ENCODE results near the gene B3GAT3. TPM values are rescaled to one million over a fixed set of nuclear protein-coding genes. Genes with fewer than 3 reads are reported as not detected.

B3GAT3 gene
- polyA plus RNA-seq, 3 donors = 18.5 to 44.9 (median 19.0) TPM

DNA sequence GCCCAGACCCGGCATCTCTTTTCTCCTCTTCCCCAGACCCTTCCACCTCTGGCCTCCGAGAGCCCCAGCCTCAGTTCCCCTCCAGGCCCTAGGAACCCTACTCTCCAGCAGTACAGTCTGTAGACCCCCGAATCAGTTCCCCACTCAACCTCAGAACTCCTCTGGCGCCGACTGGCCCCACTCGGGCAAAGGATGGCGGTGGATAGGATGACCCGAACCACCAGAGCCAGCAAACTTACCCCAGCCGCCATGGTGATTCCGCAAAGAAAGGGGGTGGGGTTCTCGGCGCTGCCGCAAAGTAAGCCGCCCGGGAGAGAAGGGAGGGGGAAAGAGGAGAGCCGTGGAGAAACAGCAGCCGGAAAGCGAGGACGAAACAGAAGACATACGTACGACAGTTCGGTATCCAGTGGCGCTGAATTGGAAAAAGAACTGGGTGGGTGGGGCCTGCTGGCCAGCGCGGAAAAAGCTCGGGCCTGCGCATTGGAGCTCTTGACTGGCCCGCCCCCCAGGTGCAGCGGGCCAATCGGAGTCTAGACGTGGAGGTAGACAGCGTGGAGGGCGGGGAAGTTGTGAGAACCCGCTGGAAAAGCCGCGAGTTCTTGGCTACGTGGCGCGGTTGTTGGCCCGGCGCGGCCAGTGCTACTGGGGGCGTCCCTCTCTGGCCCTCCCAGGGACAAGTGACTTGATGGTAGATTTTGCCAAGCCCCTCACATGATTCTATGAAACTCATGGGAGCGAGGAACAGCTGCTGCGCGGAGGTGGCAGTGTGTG lies 48.0 kb downstream of the B3GAT3 start, which contains the start of gene EEF1G:
Gene EEF1G (minus strand): TSS at position 300 of the 771 bp plus-strand sequence. CDS start 49 bp downstream, at position 251.
- Histone ChIP-seq H3K27me3 (ENCODE audit: control insufficient read depth in 2 of 2, insufficient read depth in 2 of 2, low read length in 2 of 2) (no peaks in the 10 kb centered on the region), H3K4me1 (ENCODE audit: control insufficient read depth in 1 of 2, insufficient read depth in 2 of 2, low read length in 2 of 2) (peaks cover 22 to 29% of the 10 kb centered on the region in 2 donors), H3K9me3 (replicated peaks in 1 of 2; ENCODE audit: control insufficient read depth in 1 of 2, insufficient read depth in 1 of 2, low read length in 2 of 2) (no peaks in the 10 kb centered on the region), H3K9ac (ENCODE audit: insufficient read depth, low read length, poor library complexity, severe bottlenecking) (peak within 1 kb of the TSS; percentile 85), H3K27ac (ENCODE audit: low read depth in 1 of 2, low read length in 2 of 2) (peak within 1 kb of the TSS; percentile 77 to 85), H3K79me2 (ENCODE audit: insufficient read depth, low read length) (peaks cover 70% of the 10 kb centered on the region), H3K36me3 (replicated peaks in 1 of 2; ENCODE audit: control insufficient read depth in 1 of 2, insufficient read depth in 2 of 2, low read length in 2 of 2) (peaks cover 58 to 70% of the 10 kb centered on the region in 2 donors), H3K4me3 (replicated peaks in 1 of 3; ENCODE audit: low read depth in 2 of 3, low read length in 3 of 3) (peak within 1 kb of the TSS; percentile 68 to 100 (median 91)), H2AFZ (ENCODE audit: insufficient read depth, low read depth, low read length, poor library complexity, severe bottlenecking) (peak within 1 kb of the TSS; percentile 99), H4K20me1 (ENCODE audit: insufficient read depth, low read length) (peaks cover 41% of the 10 kb centered on the region), H3K4me2 (replicated peaks; ENCODE audit: extremely low read depth, low read length, poor library complexity, severe bottlenecking) (peak within 1 kb of the TSS; percentile 89)
- intact Hi-C loops (cut with micrococcal nuclease) = loop anchor here (2.0 kb wide), 1 partner anchor 17 kb away; the partner anchor contains the start of gene TUT1 (in 2 of the 2)
- 0% methylated on average over 31 of the region's 46 CpGs for WGBS (ENCODE audit: insufficient coverage)
- Mint-ChIP-seq H3K4me3 (peak within 1 kb of the TSS; percentile 95 to 99), H3K4me1 (peaks cover 44% of the 10 kb centered on the region), H3K36me3 (peaks cover 54 to 72% of the 10 kb centered on the region in 2 donors), H3K27me3 (ENCODE audit: low read depth in 3 of 3) (peaks cover 0 to 2% (median 0%) of the 10 kb centered on the region in 3 donors), H3K27ac (peak within 1 kb of the TSS; percentile 90 to 96 (median 94)), H3K9me3 (peaks cover 0 to 2% (median 0%) of the 10 kb centered on the region in 7 donors)
- TF ChIP-seq, protein P1, sequence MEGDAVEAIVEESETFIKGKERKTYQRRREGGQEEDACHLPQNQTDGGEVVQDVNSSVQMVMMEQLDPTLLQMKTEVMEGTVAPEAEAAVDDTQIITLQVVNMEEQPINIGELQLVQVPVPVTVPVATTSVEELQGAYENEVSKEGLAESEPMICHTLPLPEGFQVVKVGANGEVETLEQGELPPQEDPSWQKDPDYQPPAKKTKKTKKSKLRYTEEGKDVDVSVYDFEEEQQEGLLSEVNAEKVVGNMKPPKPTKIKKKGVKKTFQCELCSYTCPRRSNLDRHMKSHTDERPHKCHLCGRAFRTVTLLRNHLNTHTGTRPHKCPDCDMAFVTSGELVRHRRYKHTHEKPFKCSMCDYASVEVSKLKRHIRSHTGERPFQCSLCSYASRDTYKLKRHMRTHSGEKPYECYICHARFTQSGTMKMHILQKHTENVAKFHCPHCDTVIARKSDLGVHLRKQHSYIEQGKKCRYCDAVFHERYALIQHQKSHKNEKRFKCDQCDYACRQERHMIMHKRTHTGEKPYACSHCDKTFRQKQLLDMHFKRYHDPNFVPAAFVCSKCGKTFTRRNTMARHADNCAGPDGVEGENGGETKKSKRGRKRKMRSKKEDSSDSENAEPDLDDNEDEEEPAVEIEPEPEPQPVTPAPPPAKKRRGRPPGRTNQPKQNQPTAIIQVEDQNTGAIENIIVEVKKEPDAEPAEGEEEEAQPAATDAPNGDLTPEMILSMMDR (IDR thresholded peaks at IDR 0.05) = no peak
- peak; percentile 99 for DNase-seq

DNA sequence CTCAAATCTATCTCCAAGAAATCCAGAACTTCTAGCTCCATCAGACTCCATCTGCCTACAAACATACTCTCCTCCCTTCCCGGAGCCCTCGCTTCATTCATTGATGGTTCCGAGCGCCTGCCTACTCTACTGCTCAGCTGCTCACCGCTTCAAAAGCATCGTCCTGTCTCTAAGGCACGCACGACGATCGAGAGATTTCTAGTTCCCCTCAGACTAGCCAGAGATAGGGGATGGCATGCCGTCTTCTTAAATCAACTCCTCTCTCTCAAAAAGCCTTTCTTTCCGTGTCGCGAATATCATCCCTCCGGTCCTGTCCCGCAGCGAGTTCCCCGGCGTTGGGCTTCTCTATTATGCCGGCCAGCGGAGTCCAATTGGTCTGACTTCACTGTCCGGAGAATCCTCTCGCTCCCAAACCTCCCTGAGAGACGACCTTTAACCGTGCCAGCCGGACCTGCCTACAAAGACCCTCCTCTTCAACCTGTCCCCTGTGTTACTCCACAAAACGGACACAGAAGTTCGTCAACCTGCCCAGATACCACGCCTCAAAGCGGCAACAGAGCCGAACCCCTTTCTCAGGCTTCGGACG lies 48.7 kb downstream of the B3GAT3 start:
- intact Hi-C loops (cut with micrococcal nuclease) = no loop called here
- H3K36me3 Mint-ChIP-seq = peaks cover 51 to 70% of the 10 kb centered on the region in 2 donors
- peaks cover 0 to 2% (median 0%) of the 10 kb centered on the region in 3 donors for H3K27me3 Mint-ChIP-seq (ENCODE audit: low read depth in 3 of 3)
- Histone ChIP-seq H3K79me2 (ENCODE audit: insufficient read depth, low read length) (peaks cover 76% of the 10 kb centered on the region), H3K27me3 (ENCODE audit: control insufficient read depth in 2 of 2, insufficient read depth in 2 of 2, low read length in 2 of 2) (no peaks in the 10 kb centered on the region), H4K20me1 (ENCODE audit: insufficient read depth, low read length) (peaks cover 42% of the 10 kb centered on the region), H3K9me3 (replicated peaks in 1 of 2; ENCODE audit: control insufficient read depth in 1 of 2, insufficient read depth in 1 of 2, low read length in 2 of 2) (no peaks in the 10 kb centered on the region), H2AFZ (ENCODE audit: insufficient read depth, low read depth, low read length, poor library complexity, severe bottlenecking) (peak overlapping the region; percentile 99), H3K36me3 (replicated peaks in 1 of 2; ENCODE audit: control insufficient read depth in 1 of 2, insufficient read depth in 2 of 2, low read length in 2 of 2) (peaks cover 55 to 69% of the 10 kb centered on the region in 2 donors), H3K4me1 (ENCODE audit: control insufficient read depth in 1 of 2, insufficient read depth in 2 of 2, low read length in 2 of 2) (peaks cover 22 to 29% of the 10 kb centered on the region in 2 donors), H3K27ac (ENCODE audit: low read depth in 1 of 2, low read length in 2 of 2) (peak overlapping the region; percentile 77 to 83), H3K4me3 (replicated peaks in 1 of 3; ENCODE audit: low read depth in 2 of 3, low read length in 3 of 3) (peak overlapping the region; percentile 54 to 100 (median 91)), H3K9ac (ENCODE audit: insufficient read depth, low read length, poor library complexity, severe bottlenecking) (peak overlapping the region; percentile 85), H3K4me2 (replicated peaks; ENCODE audit: extremely low read depth, low read length, poor library complexity, severe bottlenecking) (peak overlapping the region; percentile 89)
- peaks cover 44% of the 10 kb centered on the region for H3K4me1 Mint-ChIP-seq
- TF ChIP-seq, protein P1 (IDR thresholded peaks at IDR 0.05) = no peak
- peak overlapping the region; percentile 95 to 99 for H3K4me3 Mint-ChIP-seq
- WGBS (ENCODE audit: insufficient coverage) = under 1% methylated on average over 33 of the region's 33 CpGs
- peak in 2 of 3 donors; percentile 15 to 25 for DNase-seq
- H3K27ac Mint-ChIP-seq = peak overlapping the region; percentile 90 to 96 (median 94)
- peaks cover 0 to 2% (median 0%) of the 10 kb centered on the region in 7 donors for H3K9me3 Mint-ChIP-seq

Data from CD14-positive monocyte (primary cell).